K562 (cell line): ENCODE measurements around the gene HOXB8. TPM values are rescaled to one million over a fixed set of nuclear protein-coding genes. Genes with fewer than 3 reads are reported as not detected.

Source experiments
- BDP1 ChIP-seq: IDR thresholded peaks from 3 replicates; pipeline ENCODE4 v1.6.1; 2011; ENCODE audit not compliant: insufficient read length, insufficient read depth
- COPS2 ChIP-seq: fragments of 450-650 bp; conservative IDR thresholded peaks from 2 replicates; pipeline ENCODE4 v1.6.1; 2016; ENCODE audit warnings: mild to moderate bottlenecking, moderate library complexity
- DEAF1 ChIP-seq: fragments of 450-650 bp; formaldehyde crosslinking; IDR thresholded peaks from 2 replicates; pipeline ENCODE4 v1.4.0; 2020; ENCODE audit warnings: mild to moderate bottlenecking, moderate library complexity
- GABPA ChIP-seq: fragments of 200-800 bp; sonication (Bioruptor generic); conservative IDR thresholded peaks from 2 replicates; pipeline ENCODE4 v1.6.1; 2016; ENCODE audit warnings: low read depth, missing genetic modification characterization, missing compliant biosample characterization
- GTF2E2 ChIP-seq: fragments of 200-800 bp; sonication (Bioruptor generic); IDR thresholded peaks from 2 replicates; pipeline ENCODE4 v1.6.1; 2016; ENCODE audit warnings: missing genetic modification characterization, missing compliant biosample characterization
- HNRNPK ChIP-seq: fragments of 200-400 bp; formaldehyde crosslinking; IDR thresholded peaks from one replicate; pipeline ENCODE4 v1.6.1; 2018; ENCODE audit warnings: mild to moderate bottlenecking, low read depth, low read length; ENCODE audit not compliant: poor library complexity, severe bottlenecking
- IRF1 ChIP-seq: sonication (generic); formaldehyde crosslinking; IDR thresholded peaks from 2 replicates; pipeline ENCODE4 v1.8.0; 2022; ENCODE audit warnings: missing genetic modification reagents, mild to moderate bottlenecking, borderline replicate concordance
- KLF16 ChIP-seq: IDR thresholded peaks from 2 replicates; pipeline ENCODE4 v1.6.1; 2016; ENCODE audit warnings: antibody characterized with exemption
- MYNN ChIP-seq, 2 experiments: sonication (generic); formaldehyde crosslinking in 1 of 2; IDR thresholded peaks; 2 replicates each; pipeline versions ENCODE4 v1.5.0 to v1.6.1; 2016 to 2020; ENCODE audit warnings: antibody characterized with exemption in 1 of 2, missing genetic modification reagents in 1 of 2
- POLR2AphosphoS5 ChIP-seq: IDR thresholded peaks from 2 replicates; pipeline ENCODE4 v1.6.1; 2011; ENCODE audit warnings: mild to moderate bottlenecking, low read depth, low read length, moderate library complexity; ENCODE audit not compliant: control insufficient read depth, insufficient read depth
- RCOR1 ChIP-seq, 2 experiments: IDR thresholded peaks; 2 replicates each; pipeline ENCODE4 v1.6.1; 2012; ENCODE audit warnings: low read depth in 2 of 2, low read length in 2 of 2, borderline replicate concordance in 1 of 2, improper control_type of control experiment in 1 of 2
- SAP30 ChIP-seq: fragments of 200-600 bp; sonication (generic); IDR thresholded peaks from 2 replicates; pipeline ENCODE4 v1.6.1; 2012; ENCODE audit warnings: borderline replicate concordance, low read depth, mild to moderate bottlenecking, moderate library complexity, low read length, control low read depth, inconsistent platforms; ENCODE audit not compliant: insufficient read depth, poor library complexity, severe bottlenecking
- TBL1XR1 ChIP-seq, 2 experiments: IDR thresholded peaks; 2 replicates each; pipeline ENCODE4 v1.6.1; 2012; ENCODE audit warnings: improper control_type of control experiment in 2 of 2, low read length in 2 of 2, mild to moderate bottlenecking in 1 of 2
- ZBTB34 ChIP-seq: fragments of 250-450 bp; sonication (Bioruptor Pico); IDR thresholded peaks from 2 replicates; pipeline ENCODE4 v1.8.0; 2021; ENCODE audit warnings: mild to moderate bottlenecking, moderate library complexity
- ZHX1 ChIP-seq: fragments of 150-350 bp; conservative IDR thresholded peaks from 2 replicates; pipeline ENCODE4 v1.6.1; 2014; ENCODE audit warnings: low read length
- ZNF311 ChIP-seq: fragments of 250-450 bp; sonication (Bioruptor Pico); IDR thresholded peaks from 2 replicates; pipeline ENCODE4 v1.4.0; 2020; ENCODE audit warnings: mild to moderate bottlenecking, moderate library complexity
- ZNF830 ChIP-seq: fragments of 250-450 bp; sonication (Bioruptor Pico); IDR thresholded peaks from 2 replicates; pipeline ENCODE4 v1.5.0; 2021; ENCODE audit warnings: mild to moderate bottlenecking
- polyA plus RNA-seq, 8 experiments: library from polyadenylated mRNA; depleted of rRNA in 4 of 8; stranded (reverse) in 5 of 8; unstranded in 3 of 8; fragments of >200 nt; fragmentation: Nextera tagmentation in 2 of 8; fragmentation: Illumina TruSeq in 1 of 8; extraction: Ambion mirVana in 2 of 8; extraction: Trizol in 1 of 8; gene quantifications; 2 replicates each; pipeline versions ENCODE4 v1.2.1 to v1.2.3, GENCODE V29; 2011 to 2014; ENCODE audit warnings: inconsistent platforms in 1 of 8, missing spikeins in 1 of 8
- total RNA-seq, 7 experiments: library from RNA; depleted of rRNA in 6 of 7; stranded (reverse); fragments of >200 nt in 6 of 7; fragmentation: Illumina TruSeq in 2 of 7; extraction: Trizol in 2 of 7; gene quantifications; 2 replicates each; pipeline versions ENCODE4 v1.2.1 to v1.2.3, GENCODE V29; 2011 to 2021; ENCODE audit warnings: low replicate concordance in 1 of 7
- TF ChIP-seq, protein P1 (sequence below): sonication (generic); formaldehyde crosslinking; IDR thresholded peaks from 2 replicates; pipeline ENCODE4 v1.8.1; 2022; ENCODE audit warnings: missing genetic modification reagents

The HOXB8 gene
- total and polyA plus RNA-seq, 9 of the 15 experiments (the other 6 are each of a cell fraction or from before 2014, with no cell fraction given) = 0.52 to 23.8 (median 3.6) TPM

- TF ChIP-seq DEAF1 (CRISPR knock-in tag) = peak; percentile 14; the same call in 1 of the 2 replicates
- TF ChIP-seq ZNF311 (CRISPR knock-in tag) = no peak
- no peak for TF ChIP-seq KLF16
- TF ChIP-seq ZBTB34 (CRISPR knock-in tag) = no peak
- 0 out of 2 replicates have a peak, but pooled peaks have one; percentile 2 for TF ChIP-seq MYNN (IDR thresholded peaks at IDR 0.05)
- TF ChIP-seq MYNN (CRISPR knock-in tag; IDR thresholded peaks at IDR 0.05) = no peak
- TF ChIP-seq SAP30 = peak; percentile 44
- TF ChIP-seq BDP1 = no peak
- no peak for TF ChIP-seq ZHX1
- peak; percentile 20; the same call in 1 of the 2 replicates for TF ChIP-seq POLR2AphosphoS5
- no peak for TF ChIP-seq HNRNPK
- TF ChIP-seq GTF2E2 (tag) = peak; percentile 48; the same call in 1 of the 2 replicates
- TF ChIP-seq ZNF830 (CRISPR knock-in tag) = no peak
- peak; percentile 41; the same call in 1 of the 2 replicates for TF ChIP-seq GABPA
- TF ChIP-seq, protein P1, sequence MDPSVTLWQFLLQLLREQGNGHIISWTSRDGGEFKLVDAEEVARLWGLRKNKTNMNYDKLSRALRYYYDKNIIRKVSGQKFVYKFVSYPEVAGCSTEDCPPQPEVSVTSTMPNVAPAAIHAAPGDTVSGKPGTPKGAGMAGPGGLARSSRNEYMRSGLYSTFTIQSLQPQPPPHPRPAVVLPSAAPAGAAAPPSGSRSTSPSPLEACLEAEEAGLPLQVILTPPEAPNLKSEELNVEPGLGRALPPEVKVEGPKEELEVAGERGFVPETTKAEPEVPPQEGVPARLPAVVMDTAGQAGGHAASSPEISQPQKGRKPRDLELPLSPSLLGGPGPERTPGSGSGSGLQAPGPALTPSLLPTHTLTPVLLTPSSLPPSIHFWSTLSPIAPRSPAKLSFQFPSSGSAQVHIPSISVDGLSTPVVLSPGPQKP (CRISPR knock-in tag) = no peak
- TF ChIP-seq RCOR1 (IDR thresholded peaks at IDR 0.05; ENCODE audit: borderline replicate concordance in 1 of 2, low read depth in 2 of 2, low read length in 2 of 2) = peak in 1 of 2 experiments; percentile 9; a peak in 1 of 4 replicates
- no peak for TF ChIP-seq COPS2
- no peak for TF ChIP-seq IRF1 (CRISPR knock-in tag)
- no peak for TF ChIP-seq TBL1XR1 (IDR thresholded peaks at IDR 0.05; ENCODE audit: low read length in 2 of 2)
These were observed 37.0 kb downstream of the HOXB8 start, which contains the start of gene HOXB4 (continued) for GRCh38 chr17:48577946-48578615.
